SK-N-SH (cell line): ENCODE data around the gene USPL1. TPM values are rescaled to one million over a fixed set of nuclear protein-coding genes. Genes with fewer than 3 reads are reported as not detected.

Experiments used
- CTCF ChIA-PET: fragments of 300-600, 350-600 bp; formaldehyde crosslinking; extraction: SDS; loops from one replicate; lab custom pipeline; 2021; lab: Yijun Ruan, JAX
- POLR2A ChIA-PET: fragments of 350-600 bp; sonication (Branson Sonifier 250); formaldehyde crosslinking; extraction: SDS; loops from one replicate; lab custom pipeline; 2020; ENCODE audit warnings: antibody characterized with exemption, inconsistent platforms; lab: Yijun Ruan, JAX
- DNase-seq: peaks from one replicate; pipeline ENCODE4 v3.0.0; 2012
- H2AFZ ChIP-seq: fragments of 200-600 bp; sonication (generic); 2 replicates; pipeline ENCODE4 v1.8.1; 2016; ENCODE audit warnings: antibody characterized with exemption, mild to moderate bottlenecking, low read depth
- H3F3A ChIP-seq: fragments of 200-600 bp; sonication (generic); replicated peaks from 2 replicates; pipeline ENCODE3; 2016; ENCODE audit warnings: antibody characterized with exemption, mild to moderate bottlenecking; ENCODE audit not compliant: insufficient read depth
- H3K27ac ChIP-seq, 2 experiments: fragments of 200-500 bp in 1 of 2; fragments of 200-600 bp in 1 of 2; sonication (Bioruptor generic) in 1 of 2; sonication (generic), shearing (Covaris generic) in 1 of 2; 2 replicates each; pipeline versions ENCODE4 v1.5.1 to v1.6.1; 2014 to 2016; ENCODE audit warnings: low read depth in 2 of 2, inconsistent platforms in 1 of 2, low read length in 1 of 2, mild to moderate bottlenecking in 1 of 2, mixed read lengths in 1 of 2
- H3K27me3 ChIP-seq: fragments of 200-600 bp; sonication (generic), shearing (Covaris generic); 2 replicates; pipeline ENCODE4 v1.6.1; 2016; ENCODE audit warnings: mixed run types; ENCODE audit not compliant: insufficient read depth
- H3K36me3 ChIP-seq, 2 experiments: fragments of 200-500 bp in 1 of 2; fragments of 200-600 bp in 1 of 2; sonication (Bioruptor generic) in 1 of 2; sonication (generic) in 1 of 2; replicated peaks in 1 of 2; 2 replicates each; pipeline versions ENCODE3 to v1.5.1; 2014 to 2016; ENCODE audit warnings: low read length in 1 of 2, mild to moderate bottlenecking in 1 of 2; ENCODE audit not compliant: insufficient read depth in 2 of 2, control insufficient read depth in 1 of 2
- H3K4me1 ChIP-seq, 2 experiments: fragments of 200-500 bp in 1 of 2; fragments of 200-600 bp in 1 of 2; sonication (Bioruptor generic) in 1 of 2; sonication (generic), shearing (Covaris generic) in 1 of 2; 2 replicates each; pipeline versions ENCODE4 v1.5.1 to v1.6.1; 2014 to 2016; ENCODE audit warnings: low read depth in 1 of 2, low read length in 1 of 2, mixed run types in 1 of 2; ENCODE audit not compliant: insufficient read depth in 2 of 2, control insufficient read depth in 1 of 2
- H3K4me2 ChIP-seq: fragments of 200-600 bp; sonication (generic), shearing (Covaris generic); 2 replicates; pipeline ENCODE4 v1.6.1; 2017; ENCODE audit warnings: mixed run types
- H3K4me3 ChIP-seq, 2 experiments: fragments of 200-500 bp in 1 of 2; fragments of 200-600 bp in 1 of 2; sonication (Bioruptor generic) in 1 of 2; sonication (generic), shearing (Covaris generic) in 1 of 2; 2 replicates each; pipeline versions ENCODE4 v1.5.1 to v1.8.1; 2014 to 2016; ENCODE audit warnings: low read depth in 2 of 2, inconsistent platforms in 1 of 2, low read length in 1 of 2, mild to moderate bottlenecking in 1 of 2, mixed read lengths in 1 of 2, moderate library complexity in 1 of 2
- H3K79me2 ChIP-seq: fragments of 200-600 bp; sonication (generic); 2 replicates; pipeline ENCODE4 v1.8.1; 2017; ENCODE audit warnings: mild to moderate bottlenecking; ENCODE audit not compliant: insufficient read depth
- H3K9ac ChIP-seq: fragments of 200-600 bp; sonication (generic); 2 replicates; pipeline ENCODE4 v1.6.1; 2017; ENCODE audit warnings: mixed run types
- H3K9me2 ChIP-seq: fragments of 200-600 bp; sonication (generic); 2 replicates; pipeline ENCODE4 v1.6.1; 2017; ENCODE audit warnings: mixed run types
- H3K9me3 ChIP-seq: fragments of 200-600 bp; sonication (generic); 2 replicates; pipeline ENCODE4 v1.6.1; 2017; ENCODE audit warnings: mixed run types, mild to moderate bottlenecking, moderate library complexity
- H4K20me1 ChIP-seq: fragments of 200-600 bp; sonication (generic); 2 replicates; pipeline ENCODE4 v1.6.1; 2017; ENCODE audit warnings: mild to moderate bottlenecking, mixed run types; ENCODE audit not compliant: insufficient read depth
- CHD2 ChIP-seq: fragments of 150-350 bp; IDR thresholded peaks from 2 replicates; pipeline ENCODE4 v1.6.1; 2018; ENCODE audit warnings: low read length; ENCODE audit not compliant: partially characterized antibody
- EP300 ChIP-seq, 2 experiments: IDR thresholded peaks; 2 replicates each; pipeline versions ENCODE4 v1.4.0 to v1.6.1; 2012; ENCODE audit warnings: borderline replicate concordance in 1 of 2, low read depth in 1 of 2, low read length in 1 of 2
- FOSL2 ChIP-seq: IDR thresholded peaks from 2 replicates; pipeline ENCODE4 v1.4.0; 2012; ENCODE audit warnings: low read depth, mild to moderate bottlenecking, moderate library complexity, borderline replicate concordance
- FOXJ3 ChIP-seq: sonication (generic); formaldehyde crosslinking; IDR thresholded peaks from 2 replicates; pipeline ENCODE4 v1.5.1; 2020; ENCODE audit warnings: mild to moderate bottlenecking, missing genetic modification reagents
- MEF2A ChIP-seq: IDR thresholded peaks from 2 replicates; pipeline ENCODE4 v1.4.0; 2012; ENCODE audit warnings: low read depth, borderline replicate concordance
- MXI1 ChIP-seq: IDR thresholded peaks from 2 replicates; pipeline ENCODE4 v1.6.1; 2012; ENCODE audit warnings: mild to moderate bottlenecking, low read depth, low read length, improper control_type of control experiment
- NFIC ChIP-seq: IDR thresholded peaks from 2 replicates; pipeline ENCODE4 v1.4.0; 2012; ENCODE audit warnings: borderline replicate concordance
- RAD21 ChIP-seq: IDR thresholded peaks from 2 replicates; pipeline ENCODE4 v1.6.1; 2012; ENCODE audit warnings: mild to moderate bottlenecking, low read length
- RCOR1 ChIP-seq: fragments of 150-350 bp; IDR thresholded peaks from 2 replicates; pipeline ENCODE4 v1.6.1; 2017; ENCODE audit warnings: antibody characterized with exemption, low read length
- RFX5 ChIP-seq: IDR thresholded peaks from 2 replicates; pipeline ENCODE4 v1.6.1; 2012; ENCODE audit warnings: mild to moderate bottlenecking, improper control_type of control experiment, low read length
- RXRA ChIP-seq: IDR thresholded peaks from 2 replicates; pipeline ENCODE4 v1.4.0; 2012; ENCODE audit warnings: low read depth, mild to moderate bottlenecking, borderline replicate concordance
- SIN3A ChIP-seq: IDR thresholded peaks from 2 replicates; pipeline ENCODE4 v1.6.1; 2012; ENCODE audit warnings: low read depth, mild to moderate bottlenecking, low read length, moderate library complexity, borderline replicate concordance
- SMC3 ChIP-seq: IDR thresholded peaks from 2 replicates; pipeline ENCODE4 v1.6.1; 2012; ENCODE audit warnings: low read depth, low read length, improper control_type of control experiment
- TAF1 ChIP-seq: IDR thresholded peaks from 2 replicates; pipeline ENCODE4 v1.6.1; 2012; ENCODE audit warnings: low read depth, mild to moderate bottlenecking, low read length, moderate library complexity, borderline replicate concordance
- TCF12 ChIP-seq: IDR thresholded peaks from 2 replicates; pipeline ENCODE4 v1.4.0; 2012
- WGBS: methylation state at CpG from one replicate; pipeline ENCODE4 v1.1.6; 2017; ENCODE audit warnings: low lambda C conversion rate; 5-methylcytosine and 5-hydroxymethylcytosine counted together
- polyA plus RNA-seq, 3 experiments: library from polyadenylated mRNA; depleted of rRNA; stranded (reverse); fragments of >200 nt; gene quantifications; 2 replicates each; pipeline ENCODE4 v1.2.3, GENCODE V29; 2012
- TF ChIP-seq, protein P1 (sequence below): fragments of 150-350 bp; IDR thresholded peaks from 2 replicates; pipeline ENCODE4 v1.6.1; 2017; ENCODE audit warnings: antibody characterized with exemption, low read length, low read depth, borderline replicate concordance
- TF ChIP-seq, protein P2 (sequence below): IDR thresholded peaks from 2 replicates; pipeline ENCODE4 v1.6.1; 2012; ENCODE audit warnings: mild to moderate bottlenecking, low read depth, low read length, moderate library complexity

Gene USPL1
- polyA plus RNA-seq, 1 of the 3 experiments (the other 2 are of a cell fraction) = 6.4 TPM

GRCh38 chr13:30600496-30600895, 17.2 kb upstream of the USPL1 start:
- no peak for TF ChIP-seq CHD2
- no peak for TF ChIP-seq FOSL2
- TF ChIP-seq RCOR1 = no peak
- TF ChIP-seq, protein P1, sequence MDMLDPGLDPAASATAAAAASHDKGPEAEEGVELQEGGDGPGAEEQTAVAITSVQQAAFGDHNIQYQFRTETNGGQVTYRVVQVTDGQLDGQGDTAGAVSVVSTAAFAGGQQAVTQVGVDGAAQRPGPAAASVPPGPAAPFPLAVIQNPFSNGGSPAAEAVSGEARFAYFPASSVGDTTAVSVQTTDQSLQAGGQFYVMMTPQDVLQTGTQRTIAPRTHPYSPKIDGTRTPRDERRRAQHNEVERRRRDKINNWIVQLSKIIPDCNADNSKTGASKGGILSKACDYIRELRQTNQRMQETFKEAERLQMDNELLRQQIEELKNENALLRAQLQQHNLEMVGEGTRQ = no peak
- no peak for TF ChIP-seq SMC3
- no peak for TF ChIP-seq TAF1
- TF ChIP-seq RFX5 = no peak
- TF ChIP-seq MXI1 = no peak
- no peak for TF ChIP-seq RXRA
- Histone ChIP-seq H4K20me1 (no peaks in the 10 kb centered on the region), H3K79me2 (no peaks in the 10 kb centered on the region), H3K4me3 (no peak overlapping the region), H3K4me1 (no peaks in the 10 kb centered on the region), H3K27me3 (no peaks in the 10 kb centered on the region), H3K9me3 (no peaks in the 10 kb centered on the region), H3F3A (no peaks in the 10 kb centered on the region), H3K36me3 (no peaks in the 10 kb centered on the region), H2AFZ (no peak overlapping the region), H3K27ac (no peak overlapping the region), H3K9ac (no peak overlapping the region), H3K4me2 (no peak overlapping the region), H3K9me2 (no peaks in the 10 kb centered on the region)
- ChIA-PET POLR2A (no interaction called here), CTCF (interaction anchor here (1.2 kb wide), 1 partner anchor 444 kb away, joined by 3 read pairs; no protein-coding TSS in a partner anchor)
- 99% methylated on average over 3 of the region's 3 CpGs for WGBS
- DNase-seq = no peak

DNA sequence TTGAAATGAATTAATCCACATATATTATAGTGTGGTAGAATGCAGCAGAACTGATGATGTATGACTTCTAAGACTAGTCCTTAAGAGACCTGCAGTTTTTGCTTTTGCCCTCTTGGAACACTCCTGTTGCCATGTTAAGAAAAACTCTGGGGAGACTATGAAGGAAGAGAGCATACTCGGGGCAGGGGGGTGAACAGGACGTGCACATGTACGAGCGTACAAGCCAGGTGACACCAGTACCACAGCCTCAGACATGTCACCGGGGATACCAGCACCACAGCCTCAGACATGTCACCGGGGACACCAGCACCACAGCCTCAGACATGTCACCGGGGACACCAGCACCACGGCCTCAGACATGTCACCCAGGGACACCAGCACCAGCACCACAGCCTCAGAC, 15.9 kb upstream of the USPL1 start:
- POLR2A ChIA-PET = no interaction called here
- DNase-seq = no peak
- no peaks in the 10 kb centered on the region for H3K79me2 ChIP-seq
- H3K9ac ChIP-seq = no peak overlapping the region
- no peak overlapping the region for H2AFZ ChIP-seq
- H3F3A ChIP-seq = no peaks in the 10 kb centered on the region
- no peak overlapping the region for H3K4me3 ChIP-seq
- no peak overlapping the region for H3K4me2 ChIP-seq
- no peaks in the 10 kb centered on the region for H3K27me3 ChIP-seq
- WGBS = 89% methylated on average over 5 of the region's 8 CpGs
- H3K36me3 ChIP-seq = no peaks in the 10 kb centered on the region
- TF ChIP-seq, protein P2, sequence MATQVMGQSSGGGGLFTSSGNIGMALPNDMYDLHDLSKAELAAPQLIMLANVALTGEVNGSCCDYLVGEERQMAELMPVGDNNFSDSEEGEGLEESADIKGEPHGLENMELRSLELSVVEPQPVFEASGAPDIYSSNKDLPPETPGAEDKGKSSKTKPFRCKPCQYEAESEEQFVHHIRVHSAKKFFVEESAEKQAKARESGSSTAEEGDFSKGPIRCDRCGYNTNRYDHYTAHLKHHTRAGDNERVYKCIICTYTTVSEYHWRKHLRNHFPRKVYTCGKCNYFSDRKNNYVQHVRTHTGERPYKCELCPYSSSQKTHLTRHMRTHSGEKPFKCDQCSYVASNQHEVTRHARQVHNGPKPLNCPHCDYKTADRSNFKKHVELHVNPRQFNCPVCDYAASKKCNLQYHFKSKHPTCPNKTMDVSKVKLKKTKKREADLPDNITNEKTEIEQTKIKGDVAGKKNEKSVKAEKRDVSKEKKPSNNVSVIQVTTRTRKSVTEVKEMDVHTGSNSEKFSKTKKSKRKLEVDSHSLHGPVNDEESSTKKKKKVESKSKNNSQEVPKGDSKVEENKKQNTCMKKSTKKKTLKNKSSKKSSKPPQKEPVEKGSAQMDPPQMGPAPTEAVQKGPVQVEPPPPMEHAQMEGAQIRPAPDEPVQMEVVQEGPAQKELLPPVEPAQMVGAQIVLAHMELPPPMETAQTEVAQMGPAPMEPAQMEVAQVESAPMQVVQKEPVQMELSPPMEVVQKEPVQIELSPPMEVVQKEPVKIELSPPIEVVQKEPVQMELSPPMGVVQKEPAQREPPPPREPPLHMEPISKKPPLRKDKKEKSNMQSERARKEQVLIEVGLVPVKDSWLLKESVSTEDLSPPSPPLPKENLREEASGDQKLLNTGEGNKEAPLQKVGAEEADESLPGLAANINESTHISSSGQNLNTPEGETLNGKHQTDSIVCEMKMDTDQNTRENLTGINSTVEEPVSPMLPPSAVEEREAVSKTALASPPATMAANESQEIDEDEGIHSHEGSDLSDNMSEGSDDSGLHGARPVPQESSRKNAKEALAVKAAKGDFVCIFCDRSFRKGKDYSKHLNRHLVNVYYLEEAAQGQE = no peak
- TF ChIP-seq FOSL2 (no peak), SIN3A (no peak), TCF12 (no peak), NFIC (no peak), RFX5 (no peak), FOXJ3 (no peak), MEF2A (no peak), MXI1 (no peak), RXRA (no peak), RAD21 (no peak), EP300 (IDR thresholded peaks at IDR 0.05; ENCODE audit: borderline replicate concordance in 1 of 2, low read depth in 1 of 2, low read length in 1 of 2) (no peak)
- TF ChIP-seq, protein P1 = no peak
- no peaks in the 10 kb centered on the region for H3K9me2 ChIP-seq
- H3K27ac ChIP-seq = no peak overlapping the region
- no peaks in the 10 kb centered on the region for H3K9me3 ChIP-seq
- CTCF ChIA-PET = no interaction called here
- H4K20me1 ChIP-seq = no peaks in the 10 kb centered on the region
- no peaks in the 10 kb centered on the region for H3K4me1 ChIP-seq
